Sciatic nerve (tissue), 2 donors: ENCODE measurements around the gene EDEM2. TPM values are rescaled to one million over a fixed set of nuclear protein-coding genes. Genes with fewer than 3 reads are reported as not detected.
A peak's percentile ranks its signal among the peaks of the same experiment; 100 is the strongest.
"Not testable (repeated sequence)": the region's sequence is repeated elsewhere in the genome, so short reads cannot be mapped to it uniquely, and the experiment has no call there.

Source experiments
- ATAC-seq: fragments of 200-7000 bp; cut with Tn5 transposase; one replicate; pipeline ENCODE4 v1.9.1; 2020; ENCODE audit warnings: mild to moderate bottlenecking, moderate library complexity
- DNase-seq: peaks from one replicate; pipeline ENCODE4 v3.0.0-alpha.2; 2020; ENCODE audit warnings: low spot score
- intact Hi-C: fragments of 100-400 bp; cut with DNase I; formaldehyde crosslinking; loops from one replicate; pipeline ENCODE4 v1.14.2; 2022
- total RNA-seq: library from RNA; stranded (reverse); fragmentation: NEBNext Ultra II Directional; extraction: Animal tissue kit (Norgen Biotek cat#: 25700); gene quantifications from one replicate; pipeline ENCODE4 v1.2.1, GENCODE V29; 2021
- donor health status: DM: no; HTN: no; CAD: no.
- donor health status: DM: no; HTN: no; CAD: no.

Gene EDEM2
- 15.4 TPM for total RNA-seq

GRCh38 chr20:35146920-35147574 is at the start of gene EDEM2:
Gene EDEM2, minus strand, starts transcription at chr20:35147336. Its CDS starts 78 bp downstream, at chr20:35147258.
- intact Hi-C loops, result no loop called here
- DNase-seq, result peak; percentile 96
- peak; percentile 94 for ATAC-seq

GRCh38 chr20:35196313-35196712 is 49.2 kb upstream of the EDEM2 start:
- no peak for ATAC-seq
- intact Hi-C loops, result no loop called here
- no peak for DNase-seq

GRCh38 chr20:35193031-35193791 is 46.1 kb upstream of the EDEM2 start:
- intact Hi-C loops, DNase-seq, ATAC-seq: not testable (repeated sequence)

GRCh38 chr20:35192118-35192872 is 45.2 kb upstream of the EDEM2 start:
- intact Hi-C loops, result no loop called here
- ATAC-seq (no peak), DNase-seq (no peak)

- ATAC-seq, result no peak
- intact Hi-C loops, result no loop called here
- no peak for DNase-seq
Measured at GRCh38 chr20:35191419-35192117, 44.4 kb upstream of the EDEM2 start.

- ATAC-seq, result no peak
Measured at GRCh38 chr20:35190556-35190955, 43.4 kb upstream of the EDEM2 start.

GRCh38 chr20:35189223-35189622 is 42.1 kb upstream of the EDEM2 start:
- intact Hi-C loops, result loop anchor here (5.0 kb wide), 1 partner anchor 97 kb away; the partner anchor contains the start of gene TRPC4AP
- not testable (repeated sequence) for ATAC-seq, DNase-seq

More at GRCh38 chr20:35190556-35190955, 43.4 kb upstream of the EDEM2 start:
- intact Hi-C loops, result no loop called here
- no peak for DNase-seq

GRCh38 chr20:35187584-35188190 is 40.6 kb upstream of the EDEM2 start:
- ATAC-seq (no peak), DNase-seq (no peak)
- intact Hi-C loops, result loop anchor here (5.0 kb wide), 1 partner anchor 95 kb away; the partner anchor contains the start of gene TRPC4AP

GRCh38 chr20:35186691-35187289 is 39.7 kb upstream of the EDEM2 start:
- DNase-seq, ATAC-seq: not testable (repeated sequence)
- intact Hi-C loops, result loop anchor here (5.0 kb wide), 1 partner anchor 94 kb away; the partner anchor contains the start of gene TRPC4AP

GRCh38 chr20:35181731-35182130 is 34.6 kb upstream of the EDEM2 start:
- ATAC-seq (no peak), DNase-seq (no peak)
- intact Hi-C loops, result no loop called here

- ATAC-seq (no peak), DNase-seq (no peak)
- intact Hi-C loops, result no loop called here
Measured at GRCh38 chr20:35180266-35180665, 33.1 kb upstream of the EDEM2 start.

GRCh38 chr20:35179292-35180212 is 32.4 kb upstream of the EDEM2 start:
- no peak for ATAC-seq
- DNase-seq, result no peak
- intact Hi-C loops, result no loop called here

GRCh38 chr20:35176132-35176531 is 29.0 kb upstream of the EDEM2 start:
- ATAC-seq, result no peak
- no peak for DNase-seq
- intact Hi-C loops, result no loop called here

GRCh38 chr20:35174458-35175216 is 27.5 kb upstream of the EDEM2 start:
- DNase-seq, result no peak
- ATAC-seq, result peak; percentile 27
- intact Hi-C loops, result no loop called here

GRCh38 chr20:35173576-35174192 is 26.5 kb upstream of the EDEM2 start:
- no peak for ATAC-seq
- no peak for DNase-seq
- intact Hi-C loops, result no loop called here

- DNase-seq, result no peak
- intact Hi-C loops, result no loop called here
- no peak for ATAC-seq
Measured at GRCh38 chr20:35172434-35172806, 25.3 kb upstream of the EDEM2 start.
